Measurements from ENCODE around the gene ETV3L.

GRCh38 chr1:157101149-157101548 lies 1.5 kb upstream of the ETV3L start:
- TF ChIP-seq ZNF274 (IDR thresholded peaks at IDR 0.05; ENCODE audit: low read depth, low read length), result no peak
- TF ChIP-seq YY1 (IDR thresholded peaks at IDR 0.05; ENCODE audit: insufficient read depth, insufficient read length), result no peak

Data from NT2/D1 (cell line).